Raji (cell line): Measurements from ENCODE around the gene LRRC17.

Experiments
- POLR2A ChIP-seq: IDR thresholded peaks from 2 replicates; pipeline ENCODE4 v1.6.1; 2011; ENCODE audit warnings: low read depth, low read length, control low read depth; ENCODE audit not compliant: insufficient read depth

Gene LRRC17

DNA sequence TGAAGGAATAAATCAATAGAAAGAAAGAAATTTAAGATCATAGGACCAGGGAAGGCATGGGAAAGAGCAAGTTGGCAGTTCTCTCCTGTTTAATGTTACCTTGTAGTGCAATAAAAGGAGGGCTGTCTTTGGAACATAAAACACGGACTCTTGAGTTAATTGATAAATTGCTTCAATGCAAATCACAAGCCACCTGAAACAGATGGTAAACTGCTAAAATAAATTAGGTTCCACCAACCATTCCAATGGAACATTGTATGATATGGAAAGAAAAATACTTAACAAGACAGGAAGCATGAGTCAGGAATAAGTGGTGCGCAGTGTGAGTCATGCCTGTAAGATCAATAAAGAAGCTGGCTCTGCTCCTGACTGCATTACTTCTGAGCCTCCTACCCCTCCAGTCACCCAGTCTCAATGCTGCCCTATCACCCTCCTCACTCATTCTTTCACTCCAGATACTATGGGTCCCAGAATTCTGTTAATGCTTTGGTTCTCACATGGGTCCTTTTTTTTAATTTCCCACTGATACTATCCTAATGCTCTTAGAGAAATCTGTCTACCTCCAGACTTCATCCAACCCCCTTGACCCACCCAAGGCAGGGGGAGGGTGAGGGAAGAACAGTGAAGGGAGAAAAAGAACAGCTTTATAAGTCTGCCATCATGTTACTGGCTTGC, 78.9 kb downstream of the LRRC17 start:
- no peak for TF ChIP-seq POLR2A

- TF ChIP-seq POLR2A, result no peak
These were observed 79.7 kb downstream of the LRRC17 start for GRCh38 chr7:102992509-102992937.

- TF ChIP-seq POLR2A, result no peak
These were observed 80.3 kb downstream of the LRRC17 start for GRCh38 chr7:102992938-102993717.

DNA sequence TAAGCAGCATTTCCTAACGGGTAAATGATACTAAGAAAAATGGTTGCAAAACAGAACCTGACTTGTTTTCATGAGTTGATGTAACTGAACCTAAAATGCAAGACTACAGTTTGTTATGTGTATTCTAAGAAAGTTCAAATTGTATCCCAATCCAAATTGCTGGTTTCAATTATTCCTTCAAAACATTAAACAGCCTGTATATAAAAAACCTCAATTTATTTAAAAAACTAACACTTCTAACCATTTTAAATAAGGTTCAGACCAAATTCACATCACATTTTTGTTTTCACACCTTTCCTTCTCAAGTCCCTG, 80.9 kb downstream of the LRRC17 start:
- TF ChIP-seq POLR2A, result no peak

DNA sequence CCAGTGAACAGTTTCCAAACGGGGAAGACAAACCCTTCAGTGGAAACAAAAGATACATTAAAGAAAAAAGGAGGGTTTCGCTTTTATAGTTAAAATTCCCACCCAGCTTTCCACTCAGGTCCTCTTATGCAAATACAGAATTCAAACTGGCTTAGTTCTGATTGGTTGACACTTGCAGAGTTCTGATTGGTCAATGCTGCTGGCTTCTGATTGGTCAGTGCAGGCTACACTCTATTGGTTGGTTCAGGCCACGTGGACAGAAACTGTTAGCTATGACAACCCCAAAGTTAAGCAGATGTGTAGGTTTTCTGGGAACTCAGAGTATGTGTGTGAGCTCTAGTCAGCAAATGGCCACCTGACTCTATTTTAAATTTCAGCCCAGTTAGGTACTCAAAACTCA, 81.8 kb downstream of the LRRC17 start:
- TF ChIP-seq POLR2A, result no peak
